Lower leg skin (tissue), 3 donors: Measurements from ENCODE around the gene B3GALT6.

Experiments used
- CTCF ChIP-seq, 3 donors: fragments of 450-650 bp; IDR thresholded peaks; one replicate each; pipeline ENCODE4 v1.5.1; 2016; ENCODE audit warnings: antibody characterized with exemption in 3 of 3, mild to moderate bottlenecking in 3 of 3, moderate library complexity in 2 of 3
- POLR2A ChIP-seq, 2 donors: fragments of 450-650 bp; IDR thresholded peaks; one replicate each; pipeline ENCODE4 v1.6.1; 2016 to 2017; ENCODE audit warnings: antibody characterized with exemption in 2 of 2, mild to moderate bottlenecking in 1 of 2, moderate library complexity in 1 of 2

GRCh38 chr1:1213345-1214265 is 18.4 kb upstream of the B3GALT6 start, which contains the start of gene TNFRSF4:
- no peak for TF ChIP-seq CTCF (IDR thresholded peaks at IDR 0.05)
- no peak for TF ChIP-seq POLR2A (IDR thresholded peaks at IDR 0.05)
